Fibroblast of the aortic adventitia (primary cell): ENCODE measurements around the gene SMAD7. TPM values are rescaled to one million over a fixed set of nuclear protein-coding genes. Genes with fewer than 3 reads are reported as not detected.

Experiments used
- DNase-seq: peaks from one replicate; pipeline ENCODE4 v3.0.0-alpha.2; 2010; ENCODE audit warnings: low read depth
- H3K4me3 ChIP-seq: 2 replicates; pipeline ENCODE4 v1.5.1; 2011; ENCODE audit warnings: low read depth, mild to moderate bottlenecking, control low read depth, low read length, moderate library complexity
- CTCF ChIP-seq: IDR thresholded peaks from 2 replicates; pipeline ENCODE4 v1.5.1; 2011; ENCODE audit warnings: mild to moderate bottlenecking, low read length, control low read depth, inconsistent platforms; ENCODE audit not compliant: insufficient read depth
- total RNA-seq: library from RNA; depleted of rRNA; stranded (reverse); fragments of >200 nt; gene quantifications from 2 replicates; pipeline ENCODE4 v1.2.3, GENCODE V29; 2012; ENCODE audit warnings: low replicate concordance

The SMAD7 gene
- total RNA-seq, 1 donor = 27.2 TPM

- no peak for DNase-seq
- H3K4me3 ChIP-seq = no peak overlapping the region
- no peak for TF ChIP-seq CTCF
Measured at GRCh38 chr18:48914581-48915251, 36.0 kb downstream of the SMAD7 start.

- H3K4me3 ChIP-seq = no peak overlapping the region
- no peak for DNase-seq
- TF ChIP-seq CTCF = no peak
Measured at GRCh38 chr18:48913775-48914174, 37.0 kb downstream of the SMAD7 start.

- no peak for DNase-seq
- TF ChIP-seq CTCF = no peak
- no peak overlapping the region for H3K4me3 ChIP-seq
Measured at GRCh38 chr18:48913201-48913600, 37.6 kb downstream of the SMAD7 start.

GRCh38 chr18:48910972-48911545 lies 39.7 kb downstream of the SMAD7 start:
- H3K4me3 ChIP-seq = no peak overlapping the region
- no peak for TF ChIP-seq CTCF
- DNase-seq = no peak

- TF ChIP-seq CTCF = no peak
- H3K4me3 ChIP-seq = no peak overlapping the region
- no peak for DNase-seq
Measured at GRCh38 chr18:48909721-48910120, 41.0 kb downstream of the SMAD7 start.

GRCh38 chr18:48908916-48909315 lies 41.8 kb downstream of the SMAD7 start:
- no peak overlapping the region for H3K4me3 ChIP-seq
- DNase-seq = no peak
- TF ChIP-seq CTCF = no peak
